ENCODE data around the gene TMEM220. TPM values are rescaled to one million over a fixed set of nuclear protein-coding genes. Genes with fewer than 3 reads are reported as not detected.
A peak's percentile ranks its signal among the peaks of the same experiment; 100 is the strongest.

TMEM220 gene
- total RNA-seq, 1 experiment from 2014 or later: 3.9 TPM

DNA sequence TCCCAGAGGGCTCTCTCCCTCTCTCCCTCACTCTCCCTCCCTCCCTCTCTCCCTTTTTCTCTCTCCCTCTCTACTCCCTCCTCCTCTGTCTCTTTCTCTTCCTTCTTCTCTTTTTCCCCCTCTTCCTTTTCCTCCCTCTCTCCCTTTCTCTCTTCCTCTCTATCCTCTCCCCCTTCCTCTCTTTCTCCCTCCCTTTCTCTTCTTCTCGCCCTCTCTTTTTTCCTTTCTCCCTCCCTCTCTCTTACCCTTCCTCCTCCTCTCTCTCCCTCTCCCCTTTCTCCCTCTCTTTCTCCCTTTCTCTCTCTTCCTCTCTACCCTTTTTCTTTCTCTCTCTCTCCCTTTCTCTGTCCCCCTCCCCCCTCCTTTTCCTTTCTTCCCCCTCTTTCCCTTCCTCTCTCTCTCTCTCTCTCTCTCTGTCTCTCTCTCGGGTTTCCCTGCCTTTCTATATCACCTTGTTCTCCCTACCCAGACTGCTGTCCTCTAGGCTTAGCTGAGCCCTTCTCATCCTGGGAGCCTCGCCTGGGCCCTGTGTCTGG is 25.8 kb upstream of the TMEM220 start:
- ChIA-PET CTCF (no interaction called here), POLR2A (ENCODE audit: unreplicated experiment) (no interaction called here)
- no peaks in the 10 kb centered on the region for H3K79me2 ChIP-seq (ENCODE audit: low read length)
- no peaks in the 10 kb centered on the region; the same call in 1 of the 2 replicates for H3K4me1 ChIP-seq (ENCODE audit: insufficient read depth, low read length)
- H3K4me2 ChIP-seq (ENCODE audit: low read length): no peak overlapping the region
- BruUV-seq (replicated peaks): no TSS peak
- no peaks in the 10 kb centered on the region for H3K9me3 ChIP-seq (ENCODE audit: low read length)
- ATAC-seq: no peak
- DNase-seq: no peak
- H2AFZ ChIP-seq (ENCODE audit: low read length): no peak overlapping the region
- H3K27ac ChIP-seq (ENCODE audit: low read length): no peak overlapping the region
- H3K9ac ChIP-seq (ENCODE audit: low read length): no peak overlapping the region
- H3F3A ChIP-seq (ENCODE audit: low read length, unreplicated experiment): no peaks in the 10 kb centered on the region
- H3K36me3 ChIP-seq (ENCODE audit: low read depth, low read length): no peaks in the 10 kb centered on the region
- no peaks in the 10 kb centered on the region for H3K27me3 ChIP-seq (ENCODE audit: low read length)
- no peak overlapping the region for H3K4me3 ChIP-seq (ENCODE audit: low read length)
- H4K20me1 ChIP-seq (ENCODE audit: low read length): no peaks in the 10 kb centered on the region
- H3K9me2 ChIP-seq (replicated peaks; ENCODE audit: low read length): no peaks in the 10 kb centered on the region
- intact Hi-C loops (cut with micrococcal nuclease): no loop called here
- no peak for TF ChIP-seq EZH2phosphoT487 (IDR thresholded peaks at IDR 0.05; ENCODE audit: borderline replicate concordance, low read length)
- TF ChIP-seq, protein P1, sequence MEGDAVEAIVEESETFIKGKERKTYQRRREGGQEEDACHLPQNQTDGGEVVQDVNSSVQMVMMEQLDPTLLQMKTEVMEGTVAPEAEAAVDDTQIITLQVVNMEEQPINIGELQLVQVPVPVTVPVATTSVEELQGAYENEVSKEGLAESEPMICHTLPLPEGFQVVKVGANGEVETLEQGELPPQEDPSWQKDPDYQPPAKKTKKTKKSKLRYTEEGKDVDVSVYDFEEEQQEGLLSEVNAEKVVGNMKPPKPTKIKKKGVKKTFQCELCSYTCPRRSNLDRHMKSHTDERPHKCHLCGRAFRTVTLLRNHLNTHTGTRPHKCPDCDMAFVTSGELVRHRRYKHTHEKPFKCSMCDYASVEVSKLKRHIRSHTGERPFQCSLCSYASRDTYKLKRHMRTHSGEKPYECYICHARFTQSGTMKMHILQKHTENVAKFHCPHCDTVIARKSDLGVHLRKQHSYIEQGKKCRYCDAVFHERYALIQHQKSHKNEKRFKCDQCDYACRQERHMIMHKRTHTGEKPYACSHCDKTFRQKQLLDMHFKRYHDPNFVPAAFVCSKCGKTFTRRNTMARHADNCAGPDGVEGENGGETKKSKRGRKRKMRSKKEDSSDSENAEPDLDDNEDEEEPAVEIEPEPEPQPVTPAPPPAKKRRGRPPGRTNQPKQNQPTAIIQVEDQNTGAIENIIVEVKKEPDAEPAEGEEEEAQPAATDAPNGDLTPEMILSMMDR (conservative IDR thresholded peaks at IDR 0.05; ENCODE audit: low read depth, low read length): no peak
- no peak for TF ChIP-seq EZH2 (IDR thresholded peaks at IDR 0.05; ENCODE audit: low read length, unreplicated experiment)

GRCh38 chr17:10754861-10755591 is 25.2 kb upstream of the TMEM220 start:
- H3K4me3 ChIP-seq (ENCODE audit: low read length): no peak overlapping the region
- H3K27me3 ChIP-seq (ENCODE audit: low read length): no peaks in the 10 kb centered on the region
- ATAC-seq (no peak), DNase-seq (no peak)
- H3K79me2 ChIP-seq (ENCODE audit: low read length): no peaks in the 10 kb centered on the region
- no peaks in the 10 kb centered on the region; the same call in 1 of the 2 replicates for H3K4me1 ChIP-seq (ENCODE audit: insufficient read depth, low read length)
- intact Hi-C loops (cut with micrococcal nuclease): no loop called here
- H3F3A ChIP-seq (ENCODE audit: low read length, unreplicated experiment): no peaks in the 10 kb centered on the region
- H3K27ac ChIP-seq (ENCODE audit: low read length): no peak overlapping the region
- no peaks in the 10 kb centered on the region for H3K9me2 ChIP-seq (replicated peaks; ENCODE audit: low read length)
- no peaks in the 10 kb centered on the region for H3K36me3 ChIP-seq (ENCODE audit: low read depth, low read length)
- BruUV-seq (replicated peaks): no TSS peak
- no peak for TF ChIP-seq EZH2phosphoT487 (IDR thresholded peaks at IDR 0.05; ENCODE audit: borderline replicate concordance, low read length)
- ChIA-PET POLR2A (ENCODE audit: unreplicated experiment) (no interaction called here), CTCF (no interaction called here)
- H3K9ac ChIP-seq (ENCODE audit: low read length): no peak overlapping the region
- no peaks in the 10 kb centered on the region for H3K9me3 ChIP-seq (ENCODE audit: low read length)
- no peaks in the 10 kb centered on the region for H4K20me1 ChIP-seq (ENCODE audit: low read length)
- H2AFZ ChIP-seq (ENCODE audit: low read length): no peak overlapping the region
- no peak overlapping the region for H3K4me2 ChIP-seq (ENCODE audit: low read length)

- ChIA-PET CTCF (no interaction called here), POLR2A (ENCODE audit: unreplicated experiment) (no interaction called here)
- Histone ChIP-seq H3K36me3 (ENCODE audit: low read depth, low read length) (no peaks in the 10 kb centered on the region), H3K79me2 (ENCODE audit: low read length) (no peaks in the 10 kb centered on the region), H3K9me2 (replicated peaks; ENCODE audit: low read length) (no peaks in the 10 kb centered on the region), H3K4me1 (ENCODE audit: insufficient read depth, low read length) (no peaks in the 10 kb centered on the region; the same call in 1 of the 2 replicates), H3K27me3 (ENCODE audit: low read length) (peaks cover under 1% of the 10 kb centered on the region; the same call in 1 of the 2 replicates), H3F3A (ENCODE audit: low read length, unreplicated experiment) (no peaks in the 10 kb centered on the region), H3K9me3 (ENCODE audit: low read length) (no peaks in the 10 kb centered on the region), H2AFZ (ENCODE audit: low read length) (no peak overlapping the region), H4K20me1 (ENCODE audit: low read length) (no peaks in the 10 kb centered on the region), H3K4me2 (ENCODE audit: low read length) (no peak overlapping the region), H3K27ac (ENCODE audit: low read length) (no peak overlapping the region), H3K9ac (ENCODE audit: low read length) (no peak overlapping the region), H3K4me3 (ENCODE audit: low read length) (no peak overlapping the region)
- no TSS peak for BruUV-seq (replicated peaks)
- no peak for TF ChIP-seq EZH2phosphoT487 (IDR thresholded peaks at IDR 0.05; ENCODE audit: borderline replicate concordance, low read length)
- TF ChIP-seq, protein P1 (conservative IDR thresholded peaks at IDR 0.05; ENCODE audit: low read depth, low read length): peak; percentile 55
- intact Hi-C loops (cut with micrococcal nuclease): no loop called here
- DNase-seq: peak; percentile 52
- ATAC-seq: no peak
Observed at GRCh38 chr17:10754109-10754508, 24.3 kb upstream of the TMEM220 start.
